Left ventricle myocardium superior (tissue), 1 donor: ENCODE results near the gene BAG1. TPM values are rescaled to one million over a fixed set of nuclear protein-coding genes. Genes with fewer than 3 reads are reported as not detected.

Source experiments
- ATAC-seq: fragments of 200-7000 bp; cut with Tn5 transposase; one replicate; pipeline ENCODE4 v1.9.1; 2020; ENCODE audit warnings: mild to moderate bottlenecking, moderate library complexity
- DNase-seq: peaks from one replicate; pipeline ENCODE4 v3.0.0-alpha.2; 2020
- intact Hi-C: fragments of 100-400 bp; cut with micrococcal nuclease; formaldehyde crosslinking; loops from one replicate; pipeline ENCODE4 v1.11.0; 2022
- long read RNA-seq: library from polyadenylated mRNA; unstranded; transcript quantifications from one replicate; pipeline ENCODE4 v2.0.0, GENCODE V29; 2021
- total RNA-seq: library from RNA; stranded (reverse); fragmentation: NEBNext Ultra II Directional; extraction: Animal tissue kit (Norgen Biotek cat#: 25700); gene quantifications from one replicate; pipeline ENCODE4 v1.2.1, GENCODE V29; 2021
- donor health status: DM: no; HTN: yes; CAD: no; lungs with severe emphysema.

Gene BAG1
- total RNA-seq, result 161 TPM
- long read RNA-seq, transcript BAG1-210 (7 exons, 3,786 nt), result major isoform, 292 of 299 reads
- long read RNA-seq, partial matches to known transcripts, result 1 of 299 reads
- long read RNA-seq, other reads (novel, unspliced or antisense), result 6 of 299 reads

DNA sequence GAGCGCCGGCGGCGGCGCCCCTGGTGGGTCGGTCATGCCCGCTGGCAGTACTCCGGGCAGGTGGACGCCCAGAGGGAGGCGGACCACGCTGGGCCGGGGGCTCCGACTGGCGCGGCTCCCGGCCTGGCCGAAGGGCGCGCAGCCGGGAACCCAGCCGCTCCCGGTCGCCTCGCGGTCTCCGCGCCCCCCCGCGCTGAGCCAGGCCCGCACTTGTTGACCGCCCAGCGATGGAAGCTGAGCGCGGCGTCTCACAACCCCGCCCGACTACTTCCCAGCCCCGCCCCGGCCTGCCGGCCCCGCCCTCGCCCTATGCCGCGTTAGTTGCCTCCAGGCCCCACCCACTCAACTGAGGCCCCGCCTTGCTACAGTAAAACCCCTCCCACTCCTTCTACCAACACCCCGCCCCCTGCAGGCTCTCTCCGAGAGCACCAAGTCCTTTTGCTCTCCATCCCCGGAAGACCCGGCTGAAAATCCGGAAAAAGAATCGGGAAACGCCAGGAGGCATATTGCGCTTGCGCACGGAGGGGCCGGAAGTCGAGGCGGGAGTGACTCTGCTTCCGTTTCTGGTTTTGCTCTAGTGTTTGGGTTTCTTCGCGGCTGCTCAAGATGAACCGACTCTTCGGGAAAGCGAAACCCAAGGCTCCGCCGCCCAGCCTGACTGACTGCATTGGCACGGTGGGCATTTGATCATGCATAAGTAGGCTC is at the start of gene BAG1, which contains the start of gene CHMP5:
TSS of gene BAG1 (minus strand) at position 236 of the 705 bp plus-strand sequence.
TSS of gene CHMP5 (plus strand) at position 577 of the 705 bp plus-strand sequence. CDS start at position 607, 30 bp downstream.
- peak; percentile 100 for DNase-seq
- intact Hi-C loops, result no loop called here
- peak; percentile 97 for ATAC-seq

DNA sequence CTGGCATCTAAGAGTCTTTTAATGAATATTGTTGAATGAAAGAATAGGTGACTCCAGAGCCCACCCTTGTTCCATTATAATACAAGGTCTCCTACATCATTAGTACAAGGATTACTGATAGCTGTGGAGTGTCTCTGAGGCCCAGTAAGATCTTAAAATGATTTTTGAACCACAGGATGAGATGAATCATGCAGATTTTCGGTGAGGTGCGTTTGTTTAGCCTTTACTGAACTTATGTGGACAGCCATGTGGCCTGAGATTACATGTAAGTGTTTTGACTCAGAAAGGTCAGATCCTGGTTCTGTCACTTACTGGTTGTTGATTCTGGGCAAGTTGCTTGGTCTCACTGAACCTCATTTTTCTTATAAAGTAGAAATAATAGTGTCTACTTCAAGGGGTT is 47.4 kb upstream of the BAG1 start:
- intact Hi-C loops, result no loop called here
- ATAC-seq (no peak), DNase-seq (no peak)

DNA sequence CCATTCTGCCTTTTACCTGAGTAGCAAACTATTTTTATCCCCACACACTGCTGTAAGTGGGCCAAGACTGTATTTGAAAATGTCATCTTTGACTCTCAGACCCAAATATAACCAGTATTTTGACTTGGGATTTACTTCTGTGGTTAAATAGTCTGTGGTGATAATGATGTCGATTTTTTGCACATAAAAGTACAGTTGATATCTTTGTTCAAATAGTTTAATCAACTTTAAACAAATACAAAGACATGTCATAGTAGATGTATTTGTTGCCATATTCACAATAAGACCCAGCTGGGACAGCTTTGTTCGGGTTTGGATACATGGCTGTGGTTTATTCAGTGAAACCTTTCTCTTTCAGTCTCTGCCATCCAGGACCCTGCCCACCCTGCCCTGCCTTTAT is 46.2 kb upstream of the BAG1 start:
- DNase-seq, result no peak
- intact Hi-C loops, result no loop called here
- ATAC-seq, result no peak

DNA sequence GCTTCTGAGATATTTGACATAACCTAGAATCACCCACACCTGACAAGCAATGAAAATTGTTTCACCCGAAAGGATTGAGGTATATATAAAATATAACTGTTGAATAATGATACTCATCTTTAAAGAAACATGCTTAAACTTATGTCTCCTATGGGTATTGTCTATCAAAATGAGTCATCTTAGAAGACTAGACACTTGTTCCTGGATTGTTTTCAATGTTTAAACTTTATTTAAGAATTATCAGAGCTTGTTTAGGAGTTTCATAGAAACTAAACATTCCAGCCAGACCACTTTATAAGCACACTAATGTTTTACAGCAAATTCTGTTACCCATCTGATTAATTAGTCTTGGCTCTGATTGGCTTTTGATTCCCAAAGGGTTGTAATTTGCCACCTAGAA is 45.4 kb upstream of the BAG1 start:
- ATAC-seq (no peak), DNase-seq (no peak)
- intact Hi-C loops, result no loop called here

DNA sequence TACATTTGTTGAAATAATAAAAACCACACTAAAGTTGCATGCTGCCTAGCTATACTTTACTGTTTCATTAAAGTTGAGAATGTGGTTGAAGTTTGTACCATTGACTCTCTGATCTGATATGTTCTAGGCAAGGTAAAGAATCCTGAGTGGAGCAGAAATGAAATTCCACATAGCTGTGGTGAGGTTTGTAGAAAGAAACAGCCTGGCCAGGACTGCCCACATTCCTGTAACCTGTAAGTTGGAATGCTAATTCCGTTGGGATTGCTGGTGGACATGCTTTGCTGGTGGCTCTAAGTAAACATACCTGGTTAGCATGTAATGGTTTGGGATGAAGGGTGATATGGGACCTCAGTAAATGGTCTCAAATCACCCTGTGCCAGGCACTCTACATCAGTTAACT is 42.6 kb upstream of the BAG1 start:
- DNase-seq, result no peak
- intact Hi-C loops, result no loop called here

DNA sequence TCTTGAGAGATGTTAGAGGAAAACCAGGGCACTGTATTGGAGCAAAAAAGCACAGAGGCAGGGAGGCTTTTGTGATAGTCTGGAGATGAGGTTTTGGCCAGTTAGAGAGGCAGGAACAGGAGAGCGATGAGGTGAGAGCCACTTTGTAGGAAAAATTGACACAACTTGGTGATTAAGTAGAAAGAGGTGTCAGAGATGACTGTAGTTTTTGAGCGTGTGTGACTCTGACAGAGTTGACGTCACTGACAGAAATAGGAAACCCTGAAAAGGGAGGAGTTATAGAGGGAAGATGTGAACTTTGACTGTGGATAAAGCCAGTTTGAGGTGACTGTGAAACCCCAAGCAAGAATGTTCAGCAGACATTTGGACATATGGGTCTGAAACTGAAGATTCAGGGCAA is 41.5 kb upstream of the BAG1 start:
- ATAC-seq, result peak; percentile 70
- no peak for DNase-seq
- intact Hi-C loops, result no loop called here

More for the DNA sequence above, 42.6 kb upstream of the BAG1 start:
- no peak for ATAC-seq

DNA sequence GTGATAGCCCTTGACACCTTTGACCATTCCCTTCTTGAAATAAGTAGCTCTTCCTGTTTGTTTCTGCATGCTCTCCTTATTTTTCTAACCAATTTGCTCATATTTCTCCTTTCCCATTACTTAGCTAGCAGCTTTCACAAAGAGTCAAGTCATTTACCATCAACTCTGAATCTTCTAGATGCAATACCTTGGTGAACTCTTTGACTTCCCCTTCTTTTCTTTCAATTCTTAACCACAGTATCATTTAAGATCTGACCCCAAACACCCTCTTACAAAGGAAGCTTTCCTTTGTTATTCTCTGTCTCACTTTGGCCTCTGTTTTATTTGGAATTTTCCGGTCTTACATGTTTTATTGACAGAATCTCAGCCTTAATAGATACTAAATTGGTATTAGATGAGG is 39.9 kb upstream of the BAG1 start:
- DNase-seq (no peak), ATAC-seq (no peak)
- intact Hi-C loops, result no loop called here

DNA sequence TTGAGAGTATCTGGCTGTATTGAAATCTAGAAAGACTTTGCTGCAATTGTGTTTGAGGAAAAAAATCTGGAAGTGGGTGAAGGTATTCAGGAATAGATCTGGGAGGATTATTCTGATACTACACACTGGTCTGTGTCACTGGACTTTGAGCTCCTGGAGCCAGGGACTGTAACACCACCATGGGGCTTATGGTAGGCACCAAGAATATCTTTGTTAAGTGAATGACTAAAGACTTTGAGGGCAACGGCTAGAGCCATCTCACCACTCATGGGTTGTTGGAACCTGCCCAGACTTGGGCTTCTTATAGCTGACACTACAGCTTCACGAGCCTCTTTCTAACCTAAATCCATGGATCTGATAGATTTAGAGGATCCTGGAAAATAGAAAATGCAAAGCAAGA is 36.0 kb upstream of the BAG1 start:
- intact Hi-C loops, result no loop called here
- ATAC-seq (peak; percentile 50), DNase-seq (no peak)

DNA sequence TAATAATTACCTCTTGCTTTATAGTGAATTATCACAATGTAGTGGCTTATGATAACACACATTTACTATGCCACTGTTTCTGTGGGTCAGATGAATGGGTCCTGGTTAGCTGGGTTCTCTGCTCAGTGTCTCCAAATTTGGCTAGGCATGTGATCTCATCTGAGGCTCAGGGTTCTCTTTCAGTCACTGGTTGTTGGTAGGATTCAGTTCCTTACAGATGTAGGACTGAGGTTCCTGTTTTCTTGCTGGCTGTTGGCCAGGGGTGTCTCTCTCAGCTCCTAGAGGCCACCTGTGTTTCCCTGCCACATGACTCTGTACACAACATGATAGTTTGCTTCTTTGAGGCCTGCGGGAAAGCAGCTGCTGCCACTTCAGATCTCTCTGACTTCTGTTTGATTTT is 32.9 kb upstream of the BAG1 start:
- peak; percentile 56 for ATAC-seq
- intact Hi-C loops, result no loop called here
- no peak for DNase-seq

DNA sequence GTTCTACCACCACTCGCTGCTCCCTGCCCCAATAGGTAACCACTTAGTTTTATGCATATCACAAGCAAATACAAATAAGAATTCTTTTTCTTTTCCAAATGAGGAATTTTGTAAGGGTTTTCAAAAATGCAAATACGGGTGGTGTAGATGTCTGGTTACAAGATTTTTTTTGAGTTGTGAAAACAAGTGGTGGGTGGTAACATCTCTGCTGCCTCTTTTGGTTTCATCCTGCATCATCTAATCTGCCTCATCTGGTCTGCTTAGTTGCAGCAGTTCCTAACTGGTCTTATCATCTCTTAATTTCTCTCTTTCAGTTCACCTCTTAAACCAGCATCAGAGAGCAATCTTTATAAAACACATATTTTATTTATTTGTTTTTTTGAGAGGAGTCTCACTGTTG is 31.1 kb upstream of the BAG1 start:
- no peak for DNase-seq
- intact Hi-C loops, result no loop called here
- ATAC-seq, result no peak

DNA sequence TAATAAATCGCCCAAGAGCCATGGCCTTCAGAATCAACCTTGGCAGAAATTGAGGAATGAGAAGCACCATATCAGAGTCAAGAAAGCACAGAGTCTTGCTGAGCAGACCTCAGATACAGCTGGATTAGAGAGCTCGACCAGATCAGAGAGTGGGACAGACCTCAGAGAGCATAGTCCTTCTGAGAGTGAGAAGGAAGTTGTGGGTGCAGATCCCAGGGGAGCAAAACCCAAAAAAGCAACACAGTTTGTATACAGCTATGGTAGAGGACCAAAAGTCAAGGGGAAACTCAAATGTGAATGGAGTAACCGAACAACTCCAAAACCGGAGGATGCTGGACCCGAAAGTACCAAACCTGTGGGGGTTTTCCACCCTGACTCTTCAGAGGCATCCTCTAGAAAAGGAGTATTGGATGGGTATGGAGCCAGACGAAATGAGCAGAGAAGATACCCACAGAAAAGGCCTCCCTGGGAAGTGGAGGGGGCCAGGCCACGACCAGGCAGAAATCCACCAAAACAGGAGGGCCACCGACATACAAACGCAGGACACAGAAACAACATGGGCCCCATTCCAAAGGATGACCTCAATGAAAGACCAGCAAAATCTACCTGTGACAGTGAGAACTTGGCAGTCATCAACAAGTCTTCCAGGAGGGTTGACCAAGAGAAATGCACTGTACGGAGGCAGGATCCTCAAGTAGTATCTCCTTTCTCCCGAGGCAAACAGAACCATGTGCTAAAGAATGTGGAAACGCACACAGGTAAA is 30.3 kb upstream of the BAG1 start:
- intact Hi-C loops, result no loop called here
- no peak for DNase-seq
- no peak for ATAC-seq

DNA sequence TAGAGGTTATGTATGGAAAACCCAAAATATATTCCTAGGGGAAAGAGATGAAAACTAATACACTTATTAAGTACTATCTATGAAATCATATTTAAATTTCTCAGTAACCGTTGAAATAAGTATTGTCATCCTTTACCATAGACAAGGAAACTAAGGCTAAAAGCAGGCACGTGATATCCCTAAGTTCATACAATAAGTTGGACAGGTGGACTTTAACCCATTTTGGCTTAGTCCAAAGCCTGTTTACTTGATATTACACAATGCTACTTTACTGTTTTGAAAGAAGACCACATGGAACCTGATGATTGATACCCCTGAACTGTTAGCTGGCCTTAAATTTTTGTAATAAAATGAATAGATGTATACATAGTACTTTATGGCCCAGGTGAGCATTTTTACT is 29.3 kb upstream of the BAG1 start:
- intact Hi-C loops, result no loop called here
- DNase-seq (no peak), ATAC-seq (no peak)

DNA sequence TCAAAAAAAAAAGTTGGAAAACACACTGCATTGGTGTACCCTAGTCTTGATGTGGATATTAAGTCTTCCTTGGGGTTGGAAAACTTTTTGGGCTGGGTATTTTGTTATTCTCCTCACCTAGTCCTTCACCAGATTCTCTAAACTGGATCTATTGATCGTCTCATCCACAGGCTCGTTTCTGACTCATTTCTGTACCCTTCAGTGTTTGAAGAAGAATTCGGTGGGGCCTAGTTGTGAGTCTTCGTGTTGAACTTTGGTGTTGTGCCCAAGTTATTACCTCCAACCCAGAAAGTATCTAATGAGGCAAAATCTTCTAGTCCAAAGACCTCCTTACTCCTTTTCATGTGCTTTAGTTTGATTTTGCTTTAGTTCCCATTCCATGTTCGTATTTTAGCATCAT is 27.4 kb upstream of the BAG1 start:
- intact Hi-C loops, result no loop called here
- DNase-seq, result no peak
- ATAC-seq, result no peak

DNA sequence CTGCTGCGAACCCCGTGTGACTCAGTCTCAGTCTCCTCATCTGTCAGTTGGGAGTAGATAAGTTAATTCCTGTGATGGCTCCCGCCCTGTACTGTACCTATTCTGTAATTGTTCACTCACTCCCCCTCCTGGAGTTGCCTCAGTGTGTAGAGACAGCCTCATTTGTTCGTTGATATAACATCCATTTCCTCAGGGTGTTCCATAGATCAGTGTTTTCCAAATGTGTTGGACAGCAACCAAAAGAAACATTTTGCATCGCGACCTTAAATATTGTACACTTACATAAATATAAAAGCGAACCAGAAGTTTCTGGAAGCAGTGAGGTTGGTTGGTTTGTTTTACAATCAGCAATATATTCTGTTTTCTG is 26.5 kb upstream of the BAG1 start:
- intact Hi-C loops, result no loop called here
- no peak for DNase-seq
- no peak for ATAC-seq

DNA sequence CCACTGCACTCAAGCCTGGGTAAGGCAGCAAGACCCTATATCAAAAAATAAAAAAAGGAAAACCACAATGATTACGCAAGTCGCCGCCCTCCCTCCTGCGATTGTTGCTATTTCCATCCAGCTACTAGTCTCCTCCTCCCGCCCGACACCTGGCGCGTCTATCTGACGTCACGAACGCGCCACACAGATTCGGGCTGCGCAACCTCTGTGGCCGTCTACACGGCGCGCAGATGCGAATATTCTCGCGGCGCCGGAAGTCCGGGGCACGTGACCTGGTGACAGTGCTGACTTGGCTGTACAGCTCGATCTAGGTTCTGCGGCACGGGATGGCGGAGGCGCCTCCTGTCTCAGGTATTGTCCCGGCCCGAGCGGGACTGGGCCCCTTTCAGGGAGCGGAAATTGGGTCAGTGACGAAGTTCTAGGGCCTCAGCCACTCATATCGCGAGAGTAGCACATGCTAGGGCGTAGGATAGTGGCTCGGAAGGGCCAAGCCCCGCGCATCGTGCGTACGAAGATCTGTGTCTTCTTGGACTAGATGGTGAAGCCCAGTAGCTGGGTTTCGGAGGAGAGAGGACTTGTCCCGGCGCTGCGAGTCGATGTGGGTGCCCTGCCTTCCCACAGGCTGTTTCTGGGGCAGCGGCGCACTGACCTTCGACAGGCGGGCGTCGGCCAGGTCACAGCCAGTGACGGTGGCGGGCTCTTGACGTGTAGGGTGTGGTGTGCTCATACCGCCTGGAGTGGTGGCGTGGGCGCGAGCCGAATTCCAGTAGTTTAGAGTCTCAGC is 25.9 kb upstream of the BAG1 start, which contains the start of gene NFX1:
TSS of gene NFX1 (plus strand) at position 270 of the 784 bp plus-strand sequence. CDS start at position 327, 57 bp downstream.
- ATAC-seq, result peak; percentile 93
- intact Hi-C loops, result no loop called here
- peak; percentile 99 for DNase-seq

DNA sequence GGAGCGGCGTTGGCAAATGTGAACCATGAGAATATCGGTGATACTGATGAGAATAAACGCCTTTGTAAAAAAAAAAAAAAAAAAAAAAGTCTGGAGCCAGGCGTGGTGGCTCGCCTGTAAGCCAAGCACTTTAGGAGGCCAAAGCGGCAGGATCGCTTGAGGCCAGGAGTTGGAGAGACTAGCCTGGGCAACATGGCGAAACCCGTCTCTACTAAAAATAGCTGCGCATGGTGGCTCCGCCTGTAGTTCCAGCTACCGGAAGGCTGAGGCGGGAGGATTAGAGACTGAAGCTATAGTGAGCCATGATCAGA is 25.4 kb upstream of the BAG1 start:
- ATAC-seq (peak; percentile 64), DNase-seq (no peak)
- intact Hi-C loops, result no loop called here

DNA sequence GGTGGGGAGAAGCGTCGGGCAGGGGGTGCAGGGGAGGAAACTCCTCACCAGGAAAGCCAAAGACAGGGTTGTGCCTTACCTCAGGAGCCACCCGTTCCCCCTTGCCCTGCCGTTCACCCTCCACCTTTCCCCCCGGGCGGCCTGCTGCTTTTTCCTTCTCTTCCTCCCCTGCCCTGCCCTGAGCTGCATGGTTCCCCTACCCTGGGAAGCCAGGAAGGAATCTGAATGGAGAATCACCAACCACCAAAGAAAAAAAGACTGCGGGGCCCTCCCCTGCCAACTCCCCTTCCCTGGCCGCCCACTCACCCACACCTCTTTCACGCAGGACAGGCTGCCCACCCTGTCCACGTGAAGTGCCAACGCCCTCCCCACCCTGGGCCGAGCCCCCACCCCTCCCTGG is 25.0 kb upstream of the BAG1 start:
- intact Hi-C loops, result no loop called here
- DNase-seq, result no peak
- peak; percentile 10 for ATAC-seq

DNA sequence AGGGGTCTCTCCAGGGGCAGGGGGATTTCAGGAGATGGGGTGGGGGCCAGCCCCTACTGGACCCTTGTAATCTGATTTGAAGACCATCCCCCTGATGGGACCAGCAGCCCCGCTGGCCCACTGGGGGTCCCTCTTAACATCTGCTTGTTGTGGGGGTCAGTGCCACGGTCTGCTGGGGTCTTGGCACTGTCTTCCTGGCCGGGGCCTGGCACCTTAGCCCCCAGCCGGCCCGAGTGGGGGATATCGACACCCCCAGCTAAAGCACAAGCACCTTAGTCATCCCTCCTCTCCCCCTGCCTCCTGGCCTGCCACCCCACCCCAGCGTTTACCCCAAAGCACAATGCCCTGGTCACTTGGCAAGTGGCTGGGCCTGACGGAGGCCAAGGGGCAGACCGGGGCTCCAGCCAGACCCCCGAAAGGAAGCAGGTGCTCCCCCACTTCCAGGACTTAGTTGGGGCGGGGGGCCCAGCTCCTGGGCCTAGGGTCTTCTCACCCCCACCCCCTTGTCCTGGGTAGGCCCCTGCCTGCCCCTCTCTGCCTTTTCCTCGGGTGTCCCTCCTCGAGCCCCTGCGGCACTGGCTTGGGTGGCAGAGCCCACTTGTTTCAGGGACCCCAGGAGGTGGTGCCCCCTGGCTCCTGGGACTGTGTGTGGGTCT is 24.4 kb upstream of the BAG1 start:
- DNase-seq, result peak; percentile 33
- no peak for ATAC-seq
- intact Hi-C loops, result no loop called here

DNA sequence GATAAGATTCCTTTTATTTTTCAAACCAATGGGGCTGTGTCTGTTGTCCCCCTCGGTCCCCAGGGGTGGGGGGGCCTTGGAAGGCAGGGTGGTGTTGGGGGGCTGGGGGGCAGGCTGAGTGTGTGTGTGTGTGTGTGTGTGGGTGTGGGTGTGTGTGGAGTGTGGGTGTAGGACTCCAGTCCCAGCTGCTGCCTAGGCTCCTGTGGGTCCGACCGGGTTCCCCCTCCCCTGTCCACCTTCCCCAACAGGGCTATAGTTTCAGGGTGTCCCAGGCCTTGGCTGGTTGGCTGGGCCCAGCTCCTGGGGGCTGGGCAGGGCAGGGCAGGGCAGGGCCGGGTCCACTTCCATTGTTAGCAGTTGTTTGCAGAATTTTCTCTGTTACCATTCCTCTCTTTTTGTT is 23.7 kb upstream of the BAG1 start:
- no peak for ATAC-seq
- intact Hi-C loops, result no loop called here
- DNase-seq, result no peak
